ENCODE results near the gene FHOD3. TPM values are rescaled to one million over a fixed set of nuclear protein-coding genes. Genes with fewer than 3 reads are reported as not detected.

The FHOD3 gene
- total RNA-seq, 1 experiment from 2014 or later: 0.34 TPM

- peaks cover 4% of the 10 kb centered on the region for H3K27me3 ChIP-seq (replicated peaks; ENCODE audit: insufficient read depth, low read depth, low read length, poor library complexity)
- BruUV-seq (replicated peaks): no TSS peak
- H3K4me3 ChIP-seq (ENCODE audit: low read depth, low read length, poor library complexity, severe bottlenecking): no peak overlapping the region
- no peaks in the 10 kb centered on the region for H3K36me3 ChIP-seq (ENCODE audit: insufficient read depth, low read length, poor library complexity, severe bottlenecking)
- intact Hi-C loops (cut with micrococcal nuclease; ENCODE audit: unreplicated experiment): no loop called here
- POLR2A ChIA-PET (ENCODE audit: low non-redundant PET): no interaction called here
- H3K27ac ChIP-seq (ENCODE audit: low read depth, low read length, poor library complexity, severe bottlenecking): no peak overlapping the region
- no peak for DNase-seq (ENCODE audit: low spot score)
- peaks cover 5% of the 10 kb centered on the region for H3K9me3 ChIP-seq (ENCODE audit: low read depth, low read length, poor library complexity, severe bottlenecking)
- H3K4me1 ChIP-seq (ENCODE audit: insufficient read depth, low read length, poor library complexity, severe bottlenecking): no peaks in the 10 kb centered on the region
- no peak for TF ChIP-seq EZH2 (IDR thresholded peaks at IDR 0.05; ENCODE audit: borderline replicate concordance, low read depth, low read length, poor library complexity, severe bottlenecking)
- TF ChIP-seq, protein P1, sequence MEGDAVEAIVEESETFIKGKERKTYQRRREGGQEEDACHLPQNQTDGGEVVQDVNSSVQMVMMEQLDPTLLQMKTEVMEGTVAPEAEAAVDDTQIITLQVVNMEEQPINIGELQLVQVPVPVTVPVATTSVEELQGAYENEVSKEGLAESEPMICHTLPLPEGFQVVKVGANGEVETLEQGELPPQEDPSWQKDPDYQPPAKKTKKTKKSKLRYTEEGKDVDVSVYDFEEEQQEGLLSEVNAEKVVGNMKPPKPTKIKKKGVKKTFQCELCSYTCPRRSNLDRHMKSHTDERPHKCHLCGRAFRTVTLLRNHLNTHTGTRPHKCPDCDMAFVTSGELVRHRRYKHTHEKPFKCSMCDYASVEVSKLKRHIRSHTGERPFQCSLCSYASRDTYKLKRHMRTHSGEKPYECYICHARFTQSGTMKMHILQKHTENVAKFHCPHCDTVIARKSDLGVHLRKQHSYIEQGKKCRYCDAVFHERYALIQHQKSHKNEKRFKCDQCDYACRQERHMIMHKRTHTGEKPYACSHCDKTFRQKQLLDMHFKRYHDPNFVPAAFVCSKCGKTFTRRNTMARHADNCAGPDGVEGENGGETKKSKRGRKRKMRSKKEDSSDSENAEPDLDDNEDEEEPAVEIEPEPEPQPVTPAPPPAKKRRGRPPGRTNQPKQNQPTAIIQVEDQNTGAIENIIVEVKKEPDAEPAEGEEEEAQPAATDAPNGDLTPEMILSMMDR (conservative IDR thresholded peaks at IDR 0.05; ENCODE audit: low read depth, low read length): no peak
- CTCF ChIA-PET: no interaction called here
Observed at GRCh38 chr18:36676629-36677028, 379.1 kb downstream of the FHOD3 start.

GRCh38 chr18:36680042-36680441 lies 382.5 kb downstream of the FHOD3 start:
- POLR2A ChIA-PET (ENCODE audit: low non-redundant PET): no interaction called here
- no peaks in the 10 kb centered on the region for H3K4me1 ChIP-seq (ENCODE audit: insufficient read depth, low read length, poor library complexity, severe bottlenecking)
- intact Hi-C loops (cut with micrococcal nuclease; ENCODE audit: unreplicated experiment): no loop called here
- H3K27me3 ChIP-seq (replicated peaks; ENCODE audit: insufficient read depth, low read depth, low read length, poor library complexity): peaks cover 8% of the 10 kb centered on the region
- TF ChIP-seq, protein P1 (conservative IDR thresholded peaks at IDR 0.05; ENCODE audit: low read depth, low read length): no peak
- TF ChIP-seq EZH2 (IDR thresholded peaks at IDR 0.05; ENCODE audit: borderline replicate concordance, low read depth, low read length, poor library complexity, severe bottlenecking): no peak
- no TSS peak for BruUV-seq (replicated peaks)
- peaks cover 12% of the 10 kb centered on the region for H3K9me3 ChIP-seq (ENCODE audit: low read depth, low read length, poor library complexity, severe bottlenecking)
- DNase-seq (ENCODE audit: low spot score): no peak
- H3K36me3 ChIP-seq (ENCODE audit: insufficient read depth, low read length, poor library complexity, severe bottlenecking): no peaks in the 10 kb centered on the region
- no peak overlapping the region for H3K27ac ChIP-seq (ENCODE audit: low read depth, low read length, poor library complexity, severe bottlenecking)
- H3K4me3 ChIP-seq (ENCODE audit: low read depth, low read length, poor library complexity, severe bottlenecking): no peak overlapping the region
- CTCF ChIA-PET: no interaction called here

DNA sequence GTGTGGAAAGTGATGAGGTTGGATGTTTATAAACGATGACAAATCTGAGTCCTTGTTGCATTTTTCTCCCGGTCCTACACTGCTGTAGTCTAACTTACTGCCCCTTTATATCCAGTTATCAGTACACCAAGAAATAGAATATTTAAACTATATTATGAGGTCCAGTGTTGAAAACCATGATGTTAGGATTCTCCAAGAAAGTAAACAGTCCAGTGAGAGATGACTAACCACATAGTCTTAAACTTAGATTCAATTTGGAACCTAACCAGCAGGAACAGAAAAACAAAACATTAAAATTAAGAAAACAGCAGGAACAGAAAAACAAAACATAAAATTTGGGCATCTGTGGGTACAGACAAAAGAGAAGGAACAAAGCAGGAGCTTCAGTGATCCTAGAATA lies 388.1 kb downstream of the FHOD3 start:
- H3K4me1 ChIP-seq (ENCODE audit: insufficient read depth, low read length, poor library complexity, severe bottlenecking): no peaks in the 10 kb centered on the region
- peaks cover 7% of the 10 kb centered on the region for H3K9me3 ChIP-seq (ENCODE audit: low read depth, low read length, poor library complexity, severe bottlenecking)
- peaks cover 17% of the 10 kb centered on the region for H3K27me3 ChIP-seq (replicated peaks; ENCODE audit: insufficient read depth, low read depth, low read length, poor library complexity)
- ChIA-PET POLR2A (ENCODE audit: low non-redundant PET) (no interaction called here), CTCF (no interaction called here)
- DNase-seq (ENCODE audit: low spot score): no peak
- H3K4me3 ChIP-seq (ENCODE audit: low read depth, low read length, poor library complexity, severe bottlenecking): no peak overlapping the region
- intact Hi-C loops (cut with micrococcal nuclease; ENCODE audit: unreplicated experiment): no loop called here
- TF ChIP-seq, protein P1 (conservative IDR thresholded peaks at IDR 0.05; ENCODE audit: low read depth, low read length): no peak
- TF ChIP-seq EZH2 (IDR thresholded peaks at IDR 0.05; ENCODE audit: borderline replicate concordance, low read depth, low read length, poor library complexity, severe bottlenecking): no peak
- no peaks in the 10 kb centered on the region for H3K36me3 ChIP-seq (ENCODE audit: insufficient read depth, low read length, poor library complexity, severe bottlenecking)
- BruUV-seq (replicated peaks): no TSS peak
- H3K27ac ChIP-seq (ENCODE audit: low read depth, low read length, poor library complexity, severe bottlenecking): no peak overlapping the region

All from A673 (cell line).